ENCODE measurements around the gene FOXR2. TPM values are rescaled to one million over a fixed set of nuclear protein-coding genes. Genes with fewer than 3 reads are reported as not detected.

The FOXR2 gene, protein sequence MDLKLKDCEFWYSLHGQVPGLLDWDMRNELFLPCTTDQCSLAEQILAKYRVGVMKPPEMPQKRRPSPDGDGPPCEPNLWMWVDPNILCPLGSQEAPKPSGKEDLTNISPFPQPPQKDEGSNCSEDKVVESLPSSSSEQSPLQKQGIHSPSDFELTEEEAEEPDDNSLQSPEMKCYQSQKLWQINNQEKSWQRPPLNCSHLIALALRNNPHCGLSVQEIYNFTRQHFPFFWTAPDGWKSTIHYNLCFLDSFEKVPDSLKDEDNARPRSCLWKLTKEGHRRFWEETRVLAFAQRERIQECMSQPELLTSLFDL
- total RNA-seq = not detected

DNA sequence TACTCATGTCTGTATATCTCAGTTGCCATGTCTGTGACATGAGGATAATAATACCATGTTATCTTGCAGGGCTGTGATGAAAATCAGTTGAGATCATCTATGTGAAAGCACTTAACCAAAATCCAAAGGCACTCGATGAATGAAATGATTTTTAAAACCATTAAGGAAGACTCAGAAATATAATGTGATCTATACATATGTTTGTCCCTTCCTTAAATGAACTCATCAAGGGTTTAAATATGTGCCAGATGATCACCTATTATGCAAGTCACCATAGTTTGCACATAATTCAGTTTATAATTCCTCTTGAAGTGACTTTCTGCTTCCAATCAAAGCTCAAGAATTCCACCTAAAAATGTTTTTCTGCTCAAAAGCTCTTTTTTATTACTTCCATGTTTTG is at the start of gene FOXR2:
Gene FOXR2, plus strand, starts transcription at position 301 of the 400 bp plus-strand sequence. CDS start 312 bp downstream, outside the sequence.
- H3K9me3 Mint-ChIP-seq = peaks cover 3% of the 10 kb centered on the region
- ATAC-seq = no peak
- H3K36me3 Mint-ChIP-seq (ENCODE audit: insufficient read depth) = no peaks in the 10 kb centered on the region
- H3K4me3 Mint-ChIP-seq = no peak within 1 kb of the TSS
- H3K4me1 Mint-ChIP-seq (ENCODE audit: low read depth) = no peaks in the 10 kb centered on the region
- DNase-seq = no peak
- H3K27me3 Mint-ChIP-seq (ENCODE audit: low read depth) = peaks cover 9% of the 10 kb centered on the region

- no peak for DNase-seq
- peaks cover 13% of the 10 kb centered on the region for H3K9me3 Mint-ChIP-seq
- H3K4me3 Mint-ChIP-seq = no peak overlapping the region
- no peaks in the 10 kb centered on the region for H3K4me1 Mint-ChIP-seq (ENCODE audit: low read depth)
- ATAC-seq = no peak
- no peaks in the 10 kb centered on the region for H3K27me3 Mint-ChIP-seq (ENCODE audit: low read depth)
- H3K36me3 Mint-ChIP-seq (ENCODE audit: insufficient read depth) = no peaks in the 10 kb centered on the region
These were observed 44.1 kb upstream of the FOXR2 start for GRCh38 chrX:55579115-55579514.

GRCh38 chrX:55582447-55582846 is 40.8 kb upstream of the FOXR2 start:
- peaks cover 13% of the 10 kb centered on the region for H3K9me3 Mint-ChIP-seq
- no peaks in the 10 kb centered on the region for H3K27me3 Mint-ChIP-seq (ENCODE audit: low read depth)
- ATAC-seq (no peak), DNase-seq (no peak)
- no peaks in the 10 kb centered on the region for H3K36me3 Mint-ChIP-seq (ENCODE audit: insufficient read depth)
- H3K4me3 Mint-ChIP-seq = no peak overlapping the region
- no peaks in the 10 kb centered on the region for H3K4me1 Mint-ChIP-seq (ENCODE audit: low read depth)

DNA sequence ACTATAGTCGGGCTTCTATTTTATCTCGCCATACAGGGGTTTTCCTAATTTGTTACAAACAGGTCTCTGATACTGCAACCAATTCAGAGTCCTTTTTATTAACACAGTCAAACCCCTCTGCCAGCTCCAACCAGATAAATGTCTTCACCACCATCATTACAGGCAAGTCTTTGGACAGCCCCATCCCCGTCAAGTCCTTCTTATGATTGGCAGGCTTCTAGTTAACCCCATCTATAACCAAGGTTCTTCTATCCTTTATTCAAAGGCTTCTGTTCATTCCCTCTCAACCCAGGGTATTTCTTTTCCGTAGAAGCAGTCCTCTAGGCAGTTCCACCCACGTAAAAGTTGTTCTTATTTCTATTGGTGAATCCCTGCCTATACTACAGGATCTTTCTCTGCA is 29.9 kb upstream of the FOXR2 start:
- no peaks in the 10 kb centered on the region for H3K36me3 Mint-ChIP-seq (ENCODE audit: insufficient read depth)
- H3K9me3 Mint-ChIP-seq = no peaks in the 10 kb centered on the region
- ATAC-seq (no peak), DNase-seq (no peak)
- H3K27me3 Mint-ChIP-seq (ENCODE audit: low read depth) = no peaks in the 10 kb centered on the region
- no peak overlapping the region for H3K4me3 Mint-ChIP-seq
- no peaks in the 10 kb centered on the region for H3K4me1 Mint-ChIP-seq (ENCODE audit: low read depth)

DNA sequence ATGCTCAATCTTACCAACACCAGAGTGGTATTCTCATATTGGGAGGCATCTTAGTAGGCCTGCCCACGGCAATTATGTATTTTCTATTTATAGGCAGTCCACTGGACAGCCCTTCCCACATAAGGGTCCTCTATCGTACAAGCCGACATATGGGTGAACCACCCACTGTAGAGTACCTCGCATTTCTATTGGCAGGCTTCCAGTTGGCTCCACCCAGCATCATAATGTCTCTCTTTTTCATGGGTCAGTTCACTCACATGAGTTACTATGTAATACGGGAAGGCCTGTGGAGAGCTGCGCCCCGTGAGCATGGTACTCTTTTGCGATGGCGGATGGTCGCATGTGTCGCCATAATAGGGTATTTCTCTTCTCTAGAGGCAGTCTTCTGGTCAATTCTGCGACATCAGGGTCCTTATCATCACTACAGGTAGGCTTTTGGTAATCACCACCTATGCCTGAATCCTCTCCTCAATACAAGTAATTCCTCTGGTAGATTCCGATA is 29.4 kb upstream of the FOXR2 start:
- Mint-ChIP-seq H3K4me1 (ENCODE audit: low read depth) (no peaks in the 10 kb centered on the region), H3K27me3 (ENCODE audit: low read depth) (no peaks in the 10 kb centered on the region)

DNA sequence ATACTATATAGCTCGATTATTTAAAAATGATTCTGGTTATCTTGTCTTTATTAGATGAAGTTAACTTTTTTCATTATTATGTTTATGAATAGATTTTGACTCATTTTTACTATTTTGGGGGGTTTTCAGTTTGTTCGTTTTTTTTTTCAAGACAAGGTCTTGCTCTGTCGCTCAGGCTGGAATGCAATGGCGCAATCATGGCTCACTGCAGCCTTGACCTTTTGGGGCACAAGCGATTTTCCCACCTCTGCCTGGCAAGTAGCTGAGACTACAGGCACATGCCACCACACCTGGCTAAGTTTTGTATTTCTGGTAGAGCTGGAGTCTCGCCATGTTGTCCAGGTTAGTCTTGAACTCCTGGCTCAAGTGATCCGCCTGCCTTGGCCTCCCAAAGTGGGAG is 24.9 kb upstream of the FOXR2 start:
- Mint-ChIP-seq H3K4me3 (no peak overlapping the region), H3K27me3 (ENCODE audit: low read depth) (peaks cover 2% of the 10 kb centered on the region), H3K4me1 (ENCODE audit: low read depth) (no peaks in the 10 kb centered on the region), H3K9me3 (no peaks in the 10 kb centered on the region), H3K36me3 (ENCODE audit: insufficient read depth) (no peaks in the 10 kb centered on the region)
- no peak for ATAC-seq
- DNase-seq = no peak

More for the DNA sequence above, 29.4 kb upstream of the FOXR2 start:
- no peak for ATAC-seq
- H3K9me3 Mint-ChIP-seq = no peaks in the 10 kb centered on the region
- no peak for DNase-seq
- H3K4me3 Mint-ChIP-seq = no peak overlapping the region
- no peaks in the 10 kb centered on the region for H3K36me3 Mint-ChIP-seq (ENCODE audit: insufficient read depth)

GRCh38 chrX:55619547-55619946 is 3.7 kb upstream of the FOXR2 start:
- DNase-seq (no peak), ATAC-seq (no peak)
- Mint-ChIP-seq H3K4me1 (ENCODE audit: low read depth) (no peaks in the 10 kb centered on the region), H3K4me3 (no peak overlapping the region), H3K36me3 (ENCODE audit: insufficient read depth) (no peaks in the 10 kb centered on the region), H3K9me3 (no peaks in the 10 kb centered on the region), H3K27me3 (ENCODE audit: low read depth) (peaks cover 4% of the 10 kb centered on the region)

- Mint-ChIP-seq H3K4me3 (no peak overlapping the region), H3K36me3 (ENCODE audit: insufficient read depth) (no peaks in the 10 kb centered on the region), H3K9me3 (peaks cover 3% of the 10 kb centered on the region), H3K27me3 (ENCODE audit: low read depth) (peaks cover 9% of the 10 kb centered on the region), H3K4me1 (ENCODE audit: low read depth) (no peaks in the 10 kb centered on the region)
- ATAC-seq (no peak), DNase-seq (no peak)
These were observed 1.2 kb downstream of the FOXR2 start for GRCh38 chrX:55624403-55624802.

GRCh38 chrX:55636109-55636508 is 12.9 kb downstream of the FOXR2 start:
- ATAC-seq = no peak
- Mint-ChIP-seq H3K27me3 (ENCODE audit: low read depth) (no peaks in the 10 kb centered on the region), H3K9me3 (no peaks in the 10 kb centered on the region), H3K4me1 (ENCODE audit: low read depth) (no peaks in the 10 kb centered on the region), H3K4me3 (no peak overlapping the region), H3K36me3 (ENCODE audit: insufficient read depth) (no peaks in the 10 kb centered on the region)
- DNase-seq = no peak

- H3K4me1 Mint-ChIP-seq (ENCODE audit: low read depth) = no peaks in the 10 kb centered on the region
- no peaks in the 10 kb centered on the region for H3K36me3 Mint-ChIP-seq (ENCODE audit: insufficient read depth)
- no peaks in the 10 kb centered on the region for H3K9me3 Mint-ChIP-seq
- no peak for ATAC-seq
- H3K4me3 Mint-ChIP-seq = no peak overlapping the region
- DNase-seq = no peak
- H3K27me3 Mint-ChIP-seq (ENCODE audit: low read depth) = no peaks in the 10 kb centered on the region
These were observed 15.7 kb downstream of the FOXR2 start for GRCh38 chrX:55638933-55639332.

- Mint-ChIP-seq H3K4me1 (ENCODE audit: low read depth) (no peaks in the 10 kb centered on the region), H3K27me3 (ENCODE audit: low read depth) (no peaks in the 10 kb centered on the region), H3K4me3 (no peak overlapping the region), H3K36me3 (ENCODE audit: insufficient read depth) (no peaks in the 10 kb centered on the region), H3K9me3 (no peaks in the 10 kb centered on the region)
- ATAC-seq (no peak), DNase-seq (no peak)
These were observed 17.7 kb downstream of the FOXR2 start for GRCh38 chrX:55640854-55641253.

- ATAC-seq (no peak), DNase-seq (no peak)
- Mint-ChIP-seq H3K4me3 (no peak overlapping the region), H3K4me1 (ENCODE audit: low read depth) (no peaks in the 10 kb centered on the region), H3K27me3 (ENCODE audit: low read depth) (no peaks in the 10 kb centered on the region), H3K36me3 (ENCODE audit: insufficient read depth) (no peaks in the 10 kb centered on the region), H3K9me3 (no peaks in the 10 kb centered on the region)
These were observed 25.2 kb downstream of the FOXR2 start for GRCh38 chrX:55648434-55648833.

DNA sequence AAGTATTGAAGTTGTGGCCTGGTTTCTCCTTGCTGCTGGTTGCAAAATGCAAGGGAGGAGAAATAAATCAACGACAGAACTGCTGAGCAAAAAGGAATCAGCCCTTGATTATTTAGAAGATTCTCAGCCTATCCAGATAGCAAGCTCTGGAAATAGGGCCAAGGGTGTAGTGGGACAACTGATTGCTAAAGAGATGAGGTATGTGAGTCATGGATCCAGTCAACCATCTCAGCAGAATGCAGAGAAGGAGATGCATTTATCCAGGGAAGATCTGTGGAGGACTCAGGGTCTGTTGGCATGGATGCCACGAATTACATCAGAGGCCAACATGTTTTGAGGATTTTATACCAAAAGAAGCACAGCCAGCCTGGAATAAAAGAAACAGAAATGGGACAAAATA is 36.7 kb downstream of the FOXR2 start:
- no peak for DNase-seq
- Mint-ChIP-seq H3K9me3 (no peaks in the 10 kb centered on the region), H3K36me3 (ENCODE audit: insufficient read depth) (no peaks in the 10 kb centered on the region), H3K4me1 (ENCODE audit: low read depth) (no peaks in the 10 kb centered on the region), H3K4me3 (no peak overlapping the region), H3K27me3 (ENCODE audit: low read depth) (no peaks in the 10 kb centered on the region)
- no peak for ATAC-seq

GRCh38 chrX:55663584-55663983 is 40.4 kb downstream of the FOXR2 start:
- H3K9me3 Mint-ChIP-seq = no peaks in the 10 kb centered on the region
- no peak overlapping the region for H3K4me3 Mint-ChIP-seq
- DNase-seq = no peak
- H3K27me3 Mint-ChIP-seq (ENCODE audit: low read depth) = no peaks in the 10 kb centered on the region
- no peaks in the 10 kb centered on the region for H3K4me1 Mint-ChIP-seq (ENCODE audit: low read depth)
- H3K36me3 Mint-ChIP-seq (ENCODE audit: insufficient read depth) = no peaks in the 10 kb centered on the region
- no peak for ATAC-seq

DNA sequence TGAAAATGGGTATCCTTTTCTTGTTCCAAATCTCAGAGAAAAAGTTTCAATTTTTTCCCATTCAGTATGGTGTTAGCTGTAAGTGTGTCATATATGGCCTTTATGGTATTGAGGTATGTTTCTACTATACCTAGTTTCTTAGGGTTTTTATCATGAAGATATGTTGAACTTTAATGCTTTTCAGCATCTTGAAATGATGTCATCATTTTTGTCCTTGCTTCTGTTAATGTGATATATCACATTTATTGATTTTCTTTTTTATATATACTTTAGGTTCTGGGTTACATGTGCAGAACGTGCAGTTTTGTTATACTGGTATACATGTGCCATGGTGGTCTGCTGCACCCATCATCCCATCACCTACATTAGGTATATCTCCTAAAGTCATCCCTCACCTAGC is 44.9 kb downstream of the FOXR2 start:
- Mint-ChIP-seq H3K27me3 (ENCODE audit: low read depth) (no peaks in the 10 kb centered on the region), H3K4me3 (no peak overlapping the region), H3K4me1 (ENCODE audit: low read depth) (no peaks in the 10 kb centered on the region), H3K36me3 (ENCODE audit: insufficient read depth) (no peaks in the 10 kb centered on the region), H3K9me3 (peaks cover 5% of the 10 kb centered on the region)
- no peak for ATAC-seq
- DNase-seq = no peak

Data from activated T-cell treated with anti-CD3 and anti-CD28 coated beads, Interleukin-2, amount 50 U/mL, for 4 hours (primary cell).